ENCODE results near the gene C1orf226.
"Not testable (repeated sequence)": the region's sequence is repeated elsewhere in the genome, so short reads cannot be mapped to it uniquely, and the experiment has no call there.

C1orf226 gene, protein sequence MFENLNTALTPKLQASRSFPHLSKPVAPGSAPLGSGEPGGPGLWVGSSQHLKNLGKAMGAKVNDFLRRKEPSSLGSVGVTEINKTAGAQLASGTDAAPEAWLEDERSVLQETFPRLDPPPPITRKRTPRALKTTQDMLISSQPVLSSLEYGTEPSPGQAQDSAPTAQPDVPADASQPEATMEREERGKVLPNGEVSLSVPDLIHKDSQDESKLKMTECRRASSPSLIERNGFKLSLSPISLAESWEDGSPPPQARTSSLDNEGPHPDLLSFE

GRCh38 chr1:162381383-162381782 is at the start of gene C1orf226:
Gene C1orf226, plus strand, starts transcription at chr1:162381728. Its CDS starts 174 bp downstream, at chr1:162381902.
- no peak for DNase-seq

- no peak for DNase-seq
Measured at GRCh38 chr1:162333991-162334390, 47.5 kb upstream of the C1orf226 start.

DNA sequence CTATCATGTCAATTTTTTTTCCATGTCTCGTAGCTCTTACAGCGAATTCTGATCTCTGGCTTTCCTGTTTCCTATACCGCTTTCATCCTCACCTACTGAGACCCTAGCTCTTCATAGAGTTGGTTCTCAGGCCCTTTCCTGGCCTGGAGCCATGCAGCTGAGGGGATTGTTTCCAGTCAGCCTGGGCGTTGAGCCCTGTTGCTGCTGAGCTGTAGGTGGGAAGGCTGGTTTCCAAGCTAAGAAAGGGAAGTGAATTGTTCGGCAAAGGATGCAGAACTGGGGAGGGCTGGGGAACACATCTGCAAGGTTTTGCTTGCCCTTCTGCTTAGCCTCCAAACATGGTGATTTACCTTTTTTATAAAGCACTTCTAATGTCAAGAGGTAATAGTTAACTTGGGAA is 46.4 kb upstream of the C1orf226 start:
- DNase-seq, result peak; percentile 63

GRCh38 chr1:162336621-162337285 is 44.8 kb upstream of the C1orf226 start:
- no peak for DNase-seq

GRCh38 chr1:162342452-162342983 is 39.0 kb upstream of the C1orf226 start:
- no peak for DNase-seq

DNA sequence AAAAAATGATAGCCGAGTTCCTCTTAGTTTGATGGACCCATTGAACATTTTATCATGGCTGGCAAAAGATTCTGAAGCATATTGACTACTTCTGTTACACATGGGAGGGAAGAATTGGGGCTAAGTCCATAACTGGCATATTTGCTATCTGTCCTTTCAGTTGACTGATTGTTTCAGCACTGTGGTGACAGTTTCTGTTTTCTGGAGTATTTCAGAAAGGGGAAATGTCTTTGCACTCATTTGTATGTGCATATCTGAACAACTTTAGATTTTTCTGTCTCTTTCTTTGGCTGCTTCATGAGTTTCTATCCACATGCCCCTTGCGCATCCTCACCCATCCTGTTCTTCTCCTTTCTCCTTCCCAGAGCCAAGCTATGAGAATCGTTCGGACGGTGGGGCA is 38.1 kb upstream of the C1orf226 start:
- no peak for DNase-seq

DNA sequence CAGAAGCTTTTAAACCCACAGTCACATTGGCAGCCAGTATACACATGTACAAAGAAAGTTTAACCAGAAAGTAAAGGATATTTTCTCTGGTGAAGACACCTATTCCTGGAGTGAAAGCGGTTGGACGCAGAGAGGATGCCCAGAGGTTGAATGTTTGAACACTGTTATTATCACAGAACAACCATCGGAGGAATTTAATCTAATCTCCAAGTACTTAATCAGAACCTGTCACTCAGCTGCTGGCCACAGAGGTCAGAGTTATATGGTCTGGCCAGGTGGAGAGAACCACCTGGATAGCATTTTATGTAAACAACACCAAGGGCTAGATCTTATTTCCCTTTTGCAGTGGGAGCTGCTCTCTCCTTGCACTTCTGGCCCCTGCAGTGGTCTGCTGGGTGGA is 34.2 kb upstream of the C1orf226 start:
- no peak for DNase-seq

DNA sequence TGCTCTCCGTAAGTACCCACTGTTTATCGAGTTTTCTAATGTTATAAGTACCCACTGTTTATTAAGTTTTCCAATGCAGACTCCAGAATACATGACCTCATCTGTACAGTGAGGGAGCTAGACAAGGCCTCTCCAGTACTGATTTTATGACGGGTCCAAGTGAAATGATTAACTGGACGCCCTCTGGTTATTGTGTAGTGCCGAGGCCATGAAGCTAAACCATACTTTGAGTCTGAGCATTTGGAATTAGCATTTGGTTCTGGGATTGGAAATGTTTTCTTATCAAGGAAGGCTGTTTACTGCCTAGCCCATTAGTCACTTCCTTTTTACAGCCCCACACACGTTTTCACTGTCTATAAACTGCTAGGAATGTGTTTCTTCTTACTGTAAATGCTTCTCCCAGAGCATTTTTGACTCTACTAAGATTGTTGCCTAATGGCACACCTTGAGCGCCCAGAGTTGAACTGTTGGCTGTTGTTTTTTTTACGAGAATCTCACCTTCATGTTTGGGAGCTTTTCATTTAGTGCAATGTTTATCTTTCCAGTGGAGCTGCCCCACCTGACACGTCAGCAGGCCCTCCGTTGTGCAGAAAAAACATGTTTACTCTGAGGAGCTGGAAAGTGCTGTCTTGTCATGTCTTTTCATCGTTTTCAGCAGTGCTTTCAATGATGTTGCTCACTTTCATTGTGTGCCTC is 31.7 kb upstream of the C1orf226 start:
- no peak for DNase-seq

DNA sequence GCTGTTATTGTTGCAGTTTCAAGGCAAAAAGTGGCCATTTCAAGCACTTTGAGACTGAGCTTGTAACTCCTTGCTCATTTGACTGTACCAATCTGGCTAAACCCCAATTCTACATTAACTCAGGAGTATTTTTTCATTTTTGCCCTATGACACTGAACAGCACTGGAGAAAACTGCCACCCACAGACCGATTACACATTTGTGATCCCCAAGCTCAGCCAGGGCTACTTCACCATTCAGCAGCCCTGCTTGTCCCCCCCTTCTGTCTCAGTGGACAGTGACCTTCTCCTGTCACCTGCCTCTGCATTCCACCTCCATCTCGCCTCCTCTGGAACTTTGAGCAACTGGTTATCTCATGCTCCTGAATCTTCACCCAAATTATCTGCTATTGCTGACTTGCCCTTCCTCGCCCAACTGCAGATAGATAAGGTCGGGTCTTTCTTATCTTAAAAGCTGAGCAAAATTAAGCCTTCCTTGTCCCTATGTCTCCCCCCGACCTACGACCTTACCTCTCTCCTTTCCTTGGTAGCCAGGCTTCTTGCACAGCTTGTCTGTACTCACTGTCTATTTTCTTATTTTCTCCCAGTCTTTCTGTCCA is 30.2 kb upstream of the C1orf226 start:
- DNase-seq, result no peak

- not testable (repeated sequence) for DNase-seq
Measured at GRCh38 chr1:162351874-162352273, 29.7 kb upstream of the C1orf226 start.

GRCh38 chr1:162353078-162353477 is 28.4 kb upstream of the C1orf226 start:
- no peak for DNase-seq

- no peak for DNase-seq
Measured at GRCh38 chr1:162353702-162354101, 27.8 kb upstream of the C1orf226 start.

DNA sequence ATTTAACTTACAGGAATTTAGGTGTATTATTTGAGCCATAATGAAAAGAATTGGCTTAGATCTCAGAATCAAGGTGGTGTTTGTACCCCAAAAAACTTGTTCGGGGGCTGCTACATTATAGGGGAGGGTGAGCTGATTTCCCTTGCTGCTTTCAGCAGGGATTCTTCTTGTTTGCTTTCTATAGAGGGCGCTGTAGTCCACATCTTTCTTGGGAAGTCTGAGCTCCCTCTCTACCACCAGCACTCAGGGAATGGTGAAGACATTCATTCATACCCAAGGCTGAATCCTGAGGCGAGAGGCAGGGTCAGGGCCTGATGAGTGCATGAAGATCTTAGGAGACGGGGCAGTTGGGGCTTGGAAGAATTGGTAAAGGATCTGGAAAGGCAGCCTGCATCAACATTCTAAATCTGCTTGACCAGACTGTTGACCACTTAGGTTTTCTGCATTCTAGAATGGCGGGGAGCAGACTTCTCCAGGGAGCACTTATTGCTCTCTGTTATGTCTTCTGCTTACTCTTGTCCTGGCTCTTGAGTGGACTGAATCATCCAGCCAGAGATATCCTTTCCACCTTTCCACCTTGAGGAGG is 23.8 kb upstream of the C1orf226 start:
- no peak for DNase-seq

DNA sequence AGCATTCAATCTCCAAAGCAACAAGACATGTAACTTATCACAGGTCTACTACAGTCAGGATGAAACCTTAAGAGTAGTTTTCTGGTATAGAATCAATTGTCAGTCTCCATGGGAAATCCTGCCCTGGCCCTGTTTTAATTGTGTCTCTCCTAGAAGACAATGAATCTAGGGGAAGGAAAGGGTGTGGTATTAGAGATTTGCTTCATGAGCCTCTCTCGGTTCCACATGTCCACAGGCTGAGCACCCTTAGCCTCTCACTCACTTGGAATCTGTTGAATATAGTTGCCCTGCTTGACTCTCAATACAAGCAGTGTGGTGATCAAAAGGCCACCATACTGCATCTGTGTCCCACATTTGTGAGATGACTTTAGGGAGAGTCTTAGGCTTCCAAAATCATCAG is 22.6 kb upstream of the C1orf226 start:
- DNase-seq, result no peak

GRCh38 chr1:162359523-162360236 is 21.8 kb upstream of the C1orf226 start:
- no peak for DNase-seq

GRCh38 chr1:162360237-162360873 is 21.2 kb upstream of the C1orf226 start:
- no peak for DNase-seq

DNA sequence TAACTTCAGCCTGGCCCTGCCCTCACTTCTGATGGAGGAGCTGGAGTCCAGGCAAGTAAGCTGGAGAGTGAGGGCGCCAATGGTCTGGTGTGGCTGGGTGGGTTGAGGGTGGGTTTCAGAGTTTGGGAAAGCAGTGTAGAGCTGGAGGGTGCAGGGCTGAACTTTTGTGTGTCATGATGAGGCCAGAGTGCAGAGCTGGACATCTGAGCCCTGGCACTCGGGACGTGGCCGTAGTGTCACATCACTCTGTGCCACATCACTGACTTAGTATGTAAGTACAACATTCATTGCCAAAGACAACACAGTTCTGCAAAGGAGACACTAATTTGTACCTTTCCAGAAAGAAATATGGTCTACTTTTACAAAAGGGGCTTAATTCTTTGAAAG is 20.7 kb upstream of the C1orf226 start:
- DNase-seq, result no peak

- no peak for DNase-seq
Measured at GRCh38 chr1:162361349-162361748, 20.2 kb upstream of the C1orf226 start.

GRCh38 chr1:162363823-162364222 is 17.7 kb upstream of the C1orf226 start:
- no peak for DNase-seq

DNA sequence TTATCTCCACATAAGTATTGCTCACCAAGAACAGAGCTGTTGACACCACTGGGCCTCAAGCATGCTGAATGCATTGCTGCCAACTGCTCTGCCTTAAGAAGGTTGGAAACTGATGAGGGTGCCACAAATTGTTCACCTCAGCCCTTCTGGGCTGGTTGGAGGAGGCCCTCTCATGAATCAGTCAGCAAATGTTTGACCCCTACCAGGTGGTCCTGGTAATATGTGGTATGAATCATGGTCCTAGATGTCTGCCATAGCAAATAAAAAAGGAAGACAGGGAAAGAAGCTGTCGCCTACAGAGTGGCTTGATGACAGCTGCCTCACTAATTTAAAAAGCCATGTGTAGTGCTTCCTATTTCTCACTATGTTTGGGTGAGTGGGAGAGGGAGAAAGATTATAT is 17.0 kb upstream of the C1orf226 start:
- no peak for DNase-seq

DNA sequence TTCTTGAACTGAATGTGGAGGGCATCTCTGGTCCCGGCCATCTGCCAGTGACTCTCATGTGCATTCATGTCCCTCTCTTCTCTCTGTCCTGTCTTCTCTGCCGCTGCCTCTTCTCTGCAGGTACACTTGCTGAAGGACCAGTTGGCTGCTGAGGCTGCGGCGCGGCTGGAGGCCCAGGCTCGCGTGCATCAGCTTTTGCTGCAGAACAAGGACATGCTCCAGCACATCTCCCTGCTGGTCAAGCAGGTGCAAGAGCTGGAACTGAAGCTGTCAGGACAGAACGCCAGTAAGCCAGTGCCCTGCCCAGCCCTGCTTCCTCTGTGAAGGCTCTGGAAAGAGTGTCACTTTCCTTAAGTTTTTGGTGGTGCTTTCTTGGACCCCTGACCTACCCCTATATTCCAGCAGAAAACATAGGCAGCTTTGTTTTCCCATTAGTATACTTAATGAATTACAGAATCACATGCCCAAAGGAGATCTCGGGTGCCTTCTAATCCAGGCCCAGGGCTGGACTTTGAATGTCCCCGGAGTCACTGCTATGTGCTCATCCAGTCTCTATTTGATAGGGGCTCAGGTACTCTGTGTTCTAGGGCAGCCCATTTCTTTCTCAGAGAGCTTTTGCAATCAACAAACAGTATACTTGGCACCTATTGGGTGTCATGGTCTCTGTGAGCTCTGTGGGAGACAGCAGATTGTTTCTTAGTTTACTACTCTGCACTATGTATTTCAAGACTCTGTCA is 16.1 kb upstream of the C1orf226 start:
- no peak for DNase-seq

All from right forelimb (tissue), 1 donor.